Effector CD8-positive, alpha-beta T cell (primary cell): Measurements from ENCODE around the gene MKLN1.
"Not testable (repeated sequence)": the region's sequence is repeated elsewhere in the genome, so short reads cannot be mapped to it uniquely, and the experiment has no call there.

Experiments used
- DNase-seq: peaks from one replicate; lab custom pipeline; 2025; lab: John Stamatoyannopoulos, UW
- total RNA-seq, 4 experiments: gene quantifications; one replicate each; lab custom pipeline; 2026; lab: John Stamatoyannopoulos, UW

MKLN1 gene
- 97.6 to 151 (median 122) reads per million in 4 experiments for total RNA-seq

- peak; percentile 79 for DNase-seq
These were observed at the start of gene MKLN1 for GRCh38 chr7:131327626-131328376. Gene MKLN1 (plus strand): TSS chr7:131327876. CDS start chr7:131327900, 24 bp downstream.

GRCh38 chr7:131279044-131279443, 48.6 kb upstream of the MKLN1 start:
- DNase-seq, result no peak

GRCh38 chr7:131281266-131282048, 46.2 kb upstream of the MKLN1 start:
- DNase-seq, result no peak

- no peak for DNase-seq
These were observed 42.8 kb upstream of the MKLN1 start for GRCh38 chr7:131284702-131285419.

GRCh38 chr7:131285556-131285955, 42.1 kb upstream of the MKLN1 start:
- no peak for DNase-seq

GRCh38 chr7:131288450-131288849, 39.2 kb upstream of the MKLN1 start:
- DNase-seq, result no peak

- no peak for DNase-seq
These were observed 38.6 kb upstream of the MKLN1 start for GRCh38 chr7:131289051-131289450.

GRCh38 chr7:131292141-131292905, 35.4 kb upstream of the MKLN1 start:
- DNase-seq, result no peak

GRCh38 chr7:131293018-131293417, 34.7 kb upstream of the MKLN1 start:
- DNase-seq, result no peak

- DNase-seq, result no peak
These were observed 33.1 kb upstream of the MKLN1 start for GRCh38 chr7:131294553-131294952.

- no peak for DNase-seq
These were observed 29.1 kb upstream of the MKLN1 start for GRCh38 chr7:131298608-131298992.

- no peak for DNase-seq
These were observed 28.6 kb upstream of the MKLN1 start for GRCh38 chr7:131299074-131299473.

- no peak for DNase-seq
These were observed 27.6 kb upstream of the MKLN1 start for GRCh38 chr7:131300078-131300477.

GRCh38 chr7:131300572-131301466, 26.9 kb upstream of the MKLN1 start:
- DNase-seq, result no peak

GRCh38 chr7:131302446-131302845, 25.2 kb upstream of the MKLN1 start:
- no peak for DNase-seq

- DNase-seq, result no peak
These were observed 24.6 kb upstream of the MKLN1 start for GRCh38 chr7:131302876-131303707.

GRCh38 chr7:131305152-131305551, 22.5 kb upstream of the MKLN1 start:
- no peak for DNase-seq

- not testable (repeated sequence) for DNase-seq
These were observed 21.6 kb upstream of the MKLN1 start for GRCh38 chr7:131306041-131306440.

GRCh38 chr7:131306777-131307176, 20.9 kb upstream of the MKLN1 start:
- DNase-seq, result no peak

GRCh38 chr7:131307627-131308026, 20.0 kb upstream of the MKLN1 start:
- DNase-seq, result no peak
